ENCODE measurements around the gene CPA1.

The CPA1 gene

GRCh38 chr7:130356121-130356875, 24.0 kb upstream of the CPA1 start:
- Histone ChIP-seq H3K4me3 (ENCODE audit: low read depth, low read length) (peak overlapping the region; percentile 6; the same call in 1 of the 2 replicates), H3K9me3 (ENCODE audit: control insufficient read depth, insufficient read depth, low read depth, low read length) (no peaks in the 10 kb centered on the region), H3K36me3 (ENCODE audit: control insufficient read depth in 2 of 2, insufficient read depth in 1 of 2, low read length in 2 of 2) (no peaks in the 10 kb centered on the region), H3K27ac (ENCODE audit: extremely low read depth, low read depth, low read length) (peak overlapping the region; percentile 94), H3K4me1 (ENCODE audit: control insufficient read depth, insufficient read depth, low read length) (peaks cover 17% of the 10 kb centered on the region)
- CTCF ChIA-PET: interaction anchor here (0.6 to 0.7 kb wide), 3 partner anchors 120 to 390 kb away, joined by 3 read pairs; no protein-coding TSS in a partner anchor
- POLR2A ChIA-PET: interaction anchor here (1.0 to 2.3 kb wide), 3 partner anchors 9 to 151 kb away, joined by 3 to 12 read pairs (median 4); partner anchors contain the start of gene TMEM209
- TF ChIP-seq ZNF23 (tag by site-specific recombination; IDR thresholded peaks at IDR 0.05; ENCODE audit: borderline replicate concordance): no peak
- TF ChIP-seq HOXA7 (CRISPR knock-in tag; IDR thresholded peaks at IDR 0.05; ENCODE audit: borderline replicate concordance): no peak
- no peak for TF ChIP-seq ELK4 (IDR thresholded peaks at IDR 0.05; ENCODE audit: borderline replicate concordance, low read depth, low read length)
- no peak for TF ChIP-seq TCF7L2 (IDR thresholded peaks at IDR 0.05; ENCODE audit: borderline replicate concordance, low read depth, low read length)
- no peak for TF ChIP-seq GFI1B (tag by site-specific recombination; IDR thresholded peaks at IDR 0.05)
- TF ChIP-seq AEBP2 (tag by site-specific recombination; IDR thresholded peaks at IDR 0.05; ENCODE audit: borderline replicate concordance): no peak
- TF ChIP-seq ZNF600 (tag by site-specific recombination; IDR thresholded peaks at IDR 0.05): peak; percentile 99
- TF ChIP-seq ZNF157 (tag by site-specific recombination; IDR thresholded peaks at IDR 0.05): no peak
- TF ChIP-seq ZNF707 (tag by site-specific recombination; IDR thresholded peaks at IDR 0.05): no peak
- TF ChIP-seq ZNF521 (tag by site-specific recombination; IDR thresholded peaks at IDR 0.05): no peak
- TF ChIP-seq PRDM2 (tag by site-specific recombination; IDR thresholded peaks at IDR 0.05; ENCODE audit: borderline replicate concordance): no peak
- peak; percentile 62; the same call in 1 of the 2 replicates for TF ChIP-seq ZNF692 (tag by site-specific recombination; IDR thresholded peaks at IDR 0.05)
- TF ChIP-seq ZFP69B (tag by site-specific recombination; IDR thresholded peaks at IDR 0.05): 0 out of 2 replicates have a peak, but pooled peaks have one; percentile 69
- peak; percentile 92 for TF ChIP-seq KLF17 (tag by site-specific recombination; IDR thresholded peaks at IDR 0.05)
- peak; percentile 82 for TF ChIP-seq ZNF335 (tag by site-specific recombination; conservative IDR thresholded peaks at IDR 0.05)
- no peak for TF ChIP-seq EGR2 (tag by site-specific recombination; IDR thresholded peaks at IDR 0.05; ENCODE audit: low read depth)
- TF ChIP-seq PRDM6 (tag by site-specific recombination; IDR thresholded peaks at IDR 0.05): no peak; the same call in 1 of the 2 replicates
- no peak for TF ChIP-seq ZBTB48 (tag by site-specific recombination; IDR thresholded peaks at IDR 0.05)
- TF ChIP-seq ZNF404 (tag by site-specific recombination; IDR thresholded peaks at IDR 0.05): no peak
- TF ChIP-seq PRDM4 (tag by site-specific recombination; IDR thresholded peaks at IDR 0.05): 0 out of 2 replicates have a peak, but pooled peaks have one; percentile 17
- TF ChIP-seq ZNF10 (tag by site-specific recombination; IDR thresholded peaks at IDR 0.05): no peak

Data from HEK293 (cell line).